SK-N-SH treated with all-trans-retinoic acid at 6 μM for 48 hours (cell line): ENCODE measurements around the gene TAF1A.

Experiments
- ATAC-seq: fragments of 200-7000 bp; cut with Tn5 transposase; 3 replicates; pipeline ENCODE4 v1.9.1; 2020; ENCODE audit warnings: mild to moderate bottlenecking, moderate library complexity
- ARNTL ChIP-seq: fragments of 450-650 bp; formaldehyde crosslinking; IDR thresholded peaks from 2 replicates; pipeline ENCODE4 v1.5.0; 2020; ENCODE audit warnings: low read depth, mild to moderate bottlenecking, moderate library complexity, borderline replicate concordance
- BACH2 ChIP-seq: fragments of 250-450 bp; sonication (Bioruptor Pico); IDR thresholded peaks from 2 replicates; pipeline ENCODE4 v1.9.0; 2021; ENCODE audit warnings: mild to moderate bottlenecking, borderline replicate concordance
- CSDC2 ChIP-seq: fragments of 250-450 bp; sonication (Bioruptor Pico); IDR thresholded peaks from 2 replicates; pipeline ENCODE4 v1.5.0; 2020; ENCODE audit warnings: mild to moderate bottlenecking, moderate library complexity
- ESRRG ChIP-seq: fragments of 250-450 bp; sonication (Bioruptor Pico); IDR thresholded peaks from 2 replicates; pipeline ENCODE4 v1.6.1; 2021; ENCODE audit warnings: mild to moderate bottlenecking
- ISL1 ChIP-seq: fragments of 250-450 bp; sonication (Bioruptor Pico); IDR thresholded peaks from 2 replicates; pipeline ENCODE4 v2.1.2; 2022; ENCODE audit warnings: mild to moderate bottlenecking, moderate library complexity
- OSR1 ChIP-seq: fragments of 250-450 bp; sonication (Bioruptor Pico); IDR thresholded peaks from 2 replicates; pipeline ENCODE4 v1.8.0; 2022; ENCODE audit warnings: moderate library complexity, mild to moderate bottlenecking, inconsistent platforms
- PPARA ChIP-seq: fragments of 250-450 bp; sonication (Bioruptor Pico); IDR thresholded peaks from 2 replicates; pipeline ENCODE4 v1.5.0; 2020; ENCODE audit warnings: mild to moderate bottlenecking, borderline replicate concordance
- RARB ChIP-seq: fragments of 250-450 bp; sonication (Bioruptor Pico); IDR thresholded peaks from 2 replicates; pipeline ENCODE4 v1.8.0; 2021; ENCODE audit warnings: mild to moderate bottlenecking, moderate library complexity
- SNAI2 ChIP-seq: fragments of 250-450 bp; sonication (Bioruptor Pico); IDR thresholded peaks from 2 replicates; pipeline ENCODE4 v1.5.0; 2020; ENCODE audit warnings: mild to moderate bottlenecking, moderate library complexity
- TCF4 ChIP-seq: fragments of 250-450 bp; sonication (Bioruptor Pico); IDR thresholded peaks from 2 replicates; pipeline ENCODE4 v1.8.0; 2021; ENCODE audit warnings: mild to moderate bottlenecking, moderate library complexity, borderline replicate concordance
- ZC3H10 ChIP-seq: fragments of 250-450 bp; sonication (Bioruptor Pico); IDR thresholded peaks from 2 replicates; pipeline ENCODE4 v1.5.1; 2021; ENCODE audit warnings: mild to moderate bottlenecking, moderate library complexity
- ZFP3 ChIP-seq: fragments of 250-450 bp; sonication (Bioruptor Pico); IDR thresholded peaks from 2 replicates; pipeline ENCODE4 v1.5.0; 2020; ENCODE audit warnings: mild to moderate bottlenecking, moderate library complexity
- ZFP30 ChIP-seq: fragments of 450-650 bp; formaldehyde crosslinking; IDR thresholded peaks from 2 replicates; pipeline ENCODE4 v1.5.0; 2022; ENCODE audit warnings: mild to moderate bottlenecking, moderate library complexity
- ZNF565 ChIP-seq: fragments of 450-650 bp; formaldehyde crosslinking; conservative IDR thresholded peaks from 2 replicates; pipeline ENCODE4 v1.5.0; 2020; ENCODE audit warnings: low read depth, mild to moderate bottlenecking, moderate library complexity
- ZNF70 ChIP-seq: fragments of 450-650 bp; formaldehyde crosslinking; IDR thresholded peaks from 2 replicates; pipeline ENCODE4 v1.5.0; 2020; ENCODE audit warnings: mild to moderate bottlenecking, moderate library complexity
- ZNF8 ChIP-seq: fragments of 450-650 bp; formaldehyde crosslinking; IDR thresholded peaks from 2 replicates; pipeline ENCODE4 v1.5.0; 2020; ENCODE audit warnings: mild to moderate bottlenecking, moderate library complexity
- TF ChIP-seq, protein P1 (sequence below): fragments of 250-450 bp; sonication (Bioruptor Pico); IDR thresholded peaks from 2 replicates; pipeline ENCODE4 v1.5.0; 2020; ENCODE audit warnings: mild to moderate bottlenecking, moderate library complexity
- TF ChIP-seq, protein P2 (sequence below): fragments of 250-450 bp; sonication (Bioruptor Pico); IDR thresholded peaks from 2 replicates; pipeline ENCODE4 v1.5.1; 2021; ENCODE audit warnings: mild to moderate bottlenecking, moderate library complexity
- TF ChIP-seq, protein P3 (sequence below): fragments of 250-450 bp; sonication (Bioruptor Pico); IDR thresholded peaks from 2 replicates; pipeline ENCODE4 v1.8.0; 2021; ENCODE audit warnings: low read depth, mild to moderate bottlenecking, moderate library complexity, borderline replicate concordance

TAF1A gene

DNA sequence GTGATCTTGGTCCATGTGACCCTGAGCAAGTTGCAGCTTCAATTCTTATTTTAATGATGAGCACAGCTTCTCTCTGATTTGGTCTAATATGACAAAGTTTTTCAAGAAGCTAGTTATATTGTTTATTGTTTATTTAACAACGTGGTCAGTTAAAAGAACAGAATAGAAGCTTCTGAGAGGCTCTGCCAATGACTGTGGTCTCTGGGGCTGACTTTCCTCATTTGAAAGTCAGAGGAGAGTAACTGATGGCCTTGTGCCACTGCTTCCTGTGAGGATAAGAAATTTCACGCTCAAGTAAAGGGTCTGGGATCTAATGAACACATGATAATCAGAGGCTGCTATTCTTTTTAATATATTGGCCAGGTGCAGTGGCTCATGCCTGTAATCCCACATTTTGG, 49.1 kb downstream of the TAF1A start (continued):
- TF ChIP-seq, protein P1, sequence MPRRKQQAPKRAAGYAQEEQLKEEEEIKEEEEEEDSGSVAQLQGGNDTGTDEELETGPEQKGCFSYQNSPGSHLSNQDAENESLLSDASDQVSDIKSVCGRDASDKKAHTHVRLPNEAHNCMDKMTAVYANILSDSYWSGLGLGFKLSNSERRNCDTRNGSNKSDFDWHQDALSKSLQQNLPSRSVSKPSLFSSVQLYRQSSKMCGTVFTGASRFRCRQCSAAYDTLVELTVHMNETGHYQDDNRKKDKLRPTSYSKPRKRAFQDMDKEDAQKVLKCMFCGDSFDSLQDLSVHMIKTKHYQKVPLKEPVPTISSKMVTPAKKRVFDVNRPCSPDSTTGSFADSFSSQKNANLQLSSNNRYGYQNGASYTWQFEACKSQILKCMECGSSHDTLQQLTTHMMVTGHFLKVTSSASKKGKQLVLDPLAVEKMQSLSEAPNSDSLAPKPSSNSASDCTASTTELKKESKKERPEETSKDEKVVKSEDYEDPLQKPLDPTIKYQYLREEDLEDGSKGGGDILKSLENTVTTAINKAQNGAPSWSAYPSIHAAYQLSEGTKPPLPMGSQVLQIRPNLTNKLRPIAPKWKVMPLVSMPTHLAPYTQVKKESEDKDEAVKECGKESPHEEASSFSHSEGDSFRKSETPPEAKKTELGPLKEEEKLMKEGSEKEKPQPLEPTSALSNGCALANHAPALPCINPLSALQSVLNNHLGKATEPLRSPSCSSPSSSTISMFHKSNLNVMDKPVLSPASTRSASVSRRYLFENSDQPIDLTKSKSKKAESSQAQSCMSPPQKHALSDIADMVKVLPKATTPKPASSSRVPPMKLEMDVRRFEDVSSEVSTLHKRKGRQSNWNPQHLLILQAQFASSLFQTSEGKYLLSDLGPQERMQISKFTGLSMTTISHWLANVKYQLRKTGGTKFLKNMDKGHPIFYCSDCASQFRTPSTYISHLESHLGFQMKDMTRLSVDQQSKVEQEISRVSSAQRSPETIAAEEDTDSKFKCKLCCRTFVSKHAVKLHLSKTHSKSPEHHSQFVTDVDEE (CRISPR knock-in tag), result no peak
- TF ChIP-seq ESRRG (CRISPR knock-in tag) (no peak), ZC3H10 (CRISPR knock-in tag) (no peak), RARB (no peak)
- TF ChIP-seq, protein P2, sequence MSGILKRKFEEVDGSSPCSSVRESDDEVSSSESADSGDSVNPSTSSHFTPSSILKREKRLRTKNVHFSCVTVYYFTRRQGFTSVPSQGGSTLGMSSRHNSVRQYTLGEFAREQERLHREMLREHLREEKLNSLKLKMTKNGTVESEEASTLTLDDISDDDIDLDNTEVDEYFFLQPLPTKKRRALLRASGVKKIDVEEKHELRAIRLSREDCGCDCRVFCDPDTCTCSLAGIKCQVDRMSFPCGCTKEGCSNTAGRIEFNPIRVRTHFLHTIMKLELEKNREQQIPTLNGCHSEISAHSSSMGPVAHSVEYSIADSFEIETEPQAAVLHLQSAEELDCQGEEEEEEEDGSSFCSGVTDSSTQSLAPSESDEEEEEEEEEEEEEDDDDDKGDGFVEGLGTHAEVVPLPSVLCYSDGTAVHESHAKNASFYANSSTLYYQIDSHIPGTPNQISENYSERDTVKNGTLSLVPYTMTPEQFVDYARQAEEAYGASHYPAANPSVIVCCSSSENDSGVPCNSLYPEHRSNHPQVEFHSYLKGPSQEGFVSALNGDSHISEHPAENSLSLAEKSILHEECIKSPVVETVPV (CRISPR knock-in tag), result no peak

DNA sequence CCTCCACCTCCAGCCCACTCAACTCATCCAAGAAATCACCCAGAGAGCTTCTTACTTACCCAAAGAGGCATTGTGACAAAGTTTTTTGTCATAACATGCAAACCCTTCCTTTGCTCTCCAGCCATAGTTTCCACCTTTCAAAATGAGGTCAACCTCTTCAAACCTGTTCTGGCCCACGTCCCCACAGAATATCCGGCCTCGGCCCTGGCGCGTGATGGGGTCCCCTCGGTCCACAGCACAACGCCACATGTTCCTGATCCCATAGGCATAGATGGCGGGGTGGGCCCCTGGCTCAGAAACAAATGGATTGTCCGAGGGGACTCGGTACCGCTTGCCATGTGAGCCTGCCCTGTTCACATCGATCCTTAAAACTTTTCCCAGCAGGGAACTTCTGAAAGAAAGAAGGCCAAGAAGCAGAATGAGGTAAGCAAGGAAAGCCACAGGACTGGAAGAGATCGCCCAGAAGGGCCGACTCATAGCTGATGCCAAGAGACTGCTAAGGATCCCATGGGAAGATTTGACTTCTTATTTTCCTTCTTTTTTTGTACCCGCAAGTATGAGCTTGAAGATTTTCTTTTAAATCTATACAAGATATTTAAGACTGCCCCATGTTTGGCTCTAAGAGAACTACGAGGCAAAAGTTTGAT, 49.7 kb downstream of the TAF1A start:
- ATAC-seq, result no peak

DNA sequence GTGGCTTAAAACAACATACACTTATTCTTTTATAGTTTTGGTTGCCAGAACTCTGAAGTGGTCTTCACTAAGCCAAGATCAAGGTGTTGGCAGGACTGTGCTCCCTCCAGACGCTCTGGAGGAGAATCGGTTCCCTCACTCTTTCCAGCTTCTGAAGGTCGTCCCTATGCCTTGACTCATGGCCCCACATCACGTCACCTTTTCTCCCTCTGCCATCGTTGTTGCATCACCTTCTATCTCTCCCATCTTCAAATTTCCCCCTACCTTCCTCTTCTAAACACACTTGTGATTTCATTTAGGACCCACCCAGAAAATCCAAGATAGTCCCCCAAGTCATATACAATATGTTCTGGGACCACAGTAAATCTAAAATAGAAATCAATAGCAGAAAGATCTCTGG, 54.3 kb downstream of the TAF1A start:
- ATAC-seq, result no peak
- TF ChIP-seq ESRRG (CRISPR knock-in tag), result no peak
- no peak for TF ChIP-seq ZFP30 (CRISPR knock-in tag)

More for the DNA sequence above, 49.7 kb downstream of the TAF1A start:
- TF ChIP-seq ZC3H10 (CRISPR knock-in tag) (no peak), ZNF70 (CRISPR knock-in tag) (no peak), TCF4 (no peak), CSDC2 (CRISPR knock-in tag) (no peak), OSR1 (CRISPR knock-in tag) (no peak), SNAI2 (CRISPR knock-in tag) (no peak), ZNF8 (CRISPR knock-in tag) (no peak), ZNF565 (no peak), PPARA (CRISPR knock-in tag) (no peak), ZFP3 (no peak), ISL1 (CRISPR knock-in tag) (no peak), BACH2 (CRISPR knock-in tag) (no peak), ARNTL (CRISPR knock-in tag) (no peak)
- TF ChIP-seq, protein P1 (CRISPR knock-in tag), result no peak
- TF ChIP-seq, protein P3, sequence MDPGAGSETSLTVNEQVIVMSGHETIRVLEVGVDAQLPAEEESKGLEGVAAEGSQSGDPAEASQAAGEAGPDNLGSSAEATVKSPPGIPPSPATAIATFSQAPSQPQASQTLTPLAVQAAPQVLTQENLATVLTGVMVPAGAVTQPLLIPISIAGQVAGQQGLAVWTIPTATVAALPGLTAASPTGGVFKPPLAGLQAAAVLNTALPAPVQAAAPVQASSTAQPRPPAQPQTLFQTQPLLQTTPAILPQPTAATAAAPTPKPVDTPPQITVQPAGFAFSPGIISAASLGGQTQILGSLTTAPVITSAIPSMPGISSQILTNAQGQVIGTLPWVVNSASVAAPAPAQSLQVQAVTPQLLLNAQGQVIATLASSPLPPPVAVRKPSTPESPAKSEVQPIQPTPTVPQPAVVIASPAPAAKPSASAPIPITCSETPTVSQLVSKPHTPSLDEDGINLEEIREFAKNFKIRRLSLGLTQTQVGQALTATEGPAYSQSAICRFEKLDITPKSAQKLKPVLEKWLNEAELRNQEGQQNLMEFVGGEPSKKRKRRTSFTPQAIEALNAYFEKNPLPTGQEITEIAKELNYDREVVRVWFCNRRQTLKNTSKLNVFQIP (CRISPR knock-in tag), result no peak
- TF ChIP-seq, protein P2 (CRISPR knock-in tag), result no peak
